ENCODE measurements around the gene MECP2.

Gene MECP2

DNA sequence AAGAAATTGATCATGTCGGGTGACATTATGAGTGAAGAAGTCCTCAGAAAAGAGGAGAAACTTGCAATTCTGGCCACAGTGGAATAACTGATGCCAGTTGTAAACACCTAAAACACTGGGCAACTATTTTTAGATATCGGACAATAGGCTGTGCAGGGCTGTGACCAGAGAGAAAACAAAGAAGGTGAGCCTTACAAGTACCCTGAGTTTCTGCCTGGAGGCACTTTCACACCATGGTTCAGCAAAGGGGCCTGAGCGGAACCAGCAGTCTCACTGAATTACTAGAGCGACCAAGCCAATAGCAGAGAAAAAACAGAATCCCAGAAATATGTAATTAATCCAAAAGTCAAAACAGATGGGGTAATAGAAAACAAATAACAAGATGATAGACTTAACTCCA lies 89.0 kb downstream of the MECP2 start:
- no peak for DNase-seq (ENCODE audit: low read depth in 1 of 2, low spot score in 1 of 2)
- TF ChIP-seq, protein P1, sequence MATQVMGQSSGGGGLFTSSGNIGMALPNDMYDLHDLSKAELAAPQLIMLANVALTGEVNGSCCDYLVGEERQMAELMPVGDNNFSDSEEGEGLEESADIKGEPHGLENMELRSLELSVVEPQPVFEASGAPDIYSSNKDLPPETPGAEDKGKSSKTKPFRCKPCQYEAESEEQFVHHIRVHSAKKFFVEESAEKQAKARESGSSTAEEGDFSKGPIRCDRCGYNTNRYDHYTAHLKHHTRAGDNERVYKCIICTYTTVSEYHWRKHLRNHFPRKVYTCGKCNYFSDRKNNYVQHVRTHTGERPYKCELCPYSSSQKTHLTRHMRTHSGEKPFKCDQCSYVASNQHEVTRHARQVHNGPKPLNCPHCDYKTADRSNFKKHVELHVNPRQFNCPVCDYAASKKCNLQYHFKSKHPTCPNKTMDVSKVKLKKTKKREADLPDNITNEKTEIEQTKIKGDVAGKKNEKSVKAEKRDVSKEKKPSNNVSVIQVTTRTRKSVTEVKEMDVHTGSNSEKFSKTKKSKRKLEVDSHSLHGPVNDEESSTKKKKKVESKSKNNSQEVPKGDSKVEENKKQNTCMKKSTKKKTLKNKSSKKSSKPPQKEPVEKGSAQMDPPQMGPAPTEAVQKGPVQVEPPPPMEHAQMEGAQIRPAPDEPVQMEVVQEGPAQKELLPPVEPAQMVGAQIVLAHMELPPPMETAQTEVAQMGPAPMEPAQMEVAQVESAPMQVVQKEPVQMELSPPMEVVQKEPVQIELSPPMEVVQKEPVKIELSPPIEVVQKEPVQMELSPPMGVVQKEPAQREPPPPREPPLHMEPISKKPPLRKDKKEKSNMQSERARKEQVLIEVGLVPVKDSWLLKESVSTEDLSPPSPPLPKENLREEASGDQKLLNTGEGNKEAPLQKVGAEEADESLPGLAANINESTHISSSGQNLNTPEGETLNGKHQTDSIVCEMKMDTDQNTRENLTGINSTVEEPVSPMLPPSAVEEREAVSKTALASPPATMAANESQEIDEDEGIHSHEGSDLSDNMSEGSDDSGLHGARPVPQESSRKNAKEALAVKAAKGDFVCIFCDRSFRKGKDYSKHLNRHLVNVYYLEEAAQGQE (IDR thresholded peaks at IDR 0.05; ENCODE audit: insufficient replicate concordance, low read depth) = no peak
- TF ChIP-seq CTCF (IDR thresholded peaks at IDR 0.05; ENCODE audit: insufficient read depth, low read length) = no peak
- TF ChIP-seq SPI1 (IDR thresholded peaks at IDR 0.05; ENCODE audit: borderline replicate concordance, low read depth) = no peak
- TF ChIP-seq GABPA (IDR thresholded peaks at IDR 0.05; ENCODE audit: low read depth) = no peak
- TF ChIP-seq POLR2AphosphoS5 (IDR thresholded peaks at IDR 0.05; ENCODE audit: low read depth) = no peak
- Histone ChIP-seq H3K4me3 (replicated peaks; ENCODE audit: insufficient read depth, low read length) (no peak overlapping the region), H3K27ac (replicated peaks) (peak overlapping the region; percentile 36), H3K27me3 (ENCODE audit: insufficient read depth, poor library complexity, severe bottlenecking) (no peaks in the 10 kb centered on the region)

DNA sequence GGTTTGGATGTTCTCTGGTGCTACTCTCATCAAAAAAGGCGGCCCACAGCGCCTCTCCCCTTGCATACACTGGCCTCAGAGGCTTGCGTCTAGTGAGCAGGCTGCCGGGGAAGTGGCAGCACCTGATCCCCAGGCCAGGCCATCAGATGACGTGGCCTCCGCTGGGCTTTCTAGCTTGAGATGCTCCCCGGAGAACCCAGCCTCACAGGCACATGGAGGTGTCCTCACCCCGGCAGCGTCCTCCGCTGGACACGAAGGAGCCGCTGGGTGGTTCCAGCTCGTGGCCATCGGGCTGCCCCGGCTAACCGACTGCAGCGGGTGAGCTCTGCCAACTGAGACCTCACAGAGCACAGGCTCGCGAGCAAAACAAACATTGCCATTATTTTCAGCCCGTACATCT lies 90.6 kb downstream of the MECP2 start:
- no peak overlapping the region for H3K4me3 ChIP-seq (replicated peaks; ENCODE audit: insufficient read depth, low read length)
- DNase-seq (ENCODE audit: low read depth in 1 of 2, low spot score in 1 of 2) = no peak
- TF ChIP-seq GABPA (IDR thresholded peaks at IDR 0.05; ENCODE audit: low read depth) (no peak), SPI1 (IDR thresholded peaks at IDR 0.05; ENCODE audit: borderline replicate concordance, low read depth) (no peak), POLR2AphosphoS5 (IDR thresholded peaks at IDR 0.05; ENCODE audit: low read depth) (no peak), CTCF (IDR thresholded peaks at IDR 0.05; ENCODE audit: insufficient read depth, low read length) (no peak)
- TF ChIP-seq, protein P1 (IDR thresholded peaks at IDR 0.05; ENCODE audit: insufficient replicate concordance, low read depth) = no peak
- no peaks in the 10 kb centered on the region for H3K27me3 ChIP-seq (ENCODE audit: insufficient read depth, poor library complexity, severe bottlenecking)
- no peak overlapping the region for H3K27ac ChIP-seq (replicated peaks)

GRCh38 chrX:154004315-154004714 lies 93.2 kb downstream of the MECP2 start:
- peak overlapping the region; percentile 94 for H3K27ac ChIP-seq (replicated peaks)
- TF ChIP-seq GABPA (IDR thresholded peaks at IDR 0.05; ENCODE audit: low read depth) (no peak), POLR2AphosphoS5 (IDR thresholded peaks at IDR 0.05; ENCODE audit: low read depth) (no peak), SPI1 (IDR thresholded peaks at IDR 0.05; ENCODE audit: borderline replicate concordance, low read depth) (no peak), CTCF (IDR thresholded peaks at IDR 0.05; ENCODE audit: insufficient read depth, low read length) (no peak)
- TF ChIP-seq, protein P1 (IDR thresholded peaks at IDR 0.05; ENCODE audit: insufficient replicate concordance, low read depth) = no peak
- no peak overlapping the region for H3K4me3 ChIP-seq (replicated peaks; ENCODE audit: insufficient read depth, low read length)
- DNase-seq (ENCODE audit: low read depth in 1 of 2, low spot score in 1 of 2) = no peak
- H3K27me3 ChIP-seq (ENCODE audit: insufficient read depth, poor library complexity, severe bottlenecking) = no peaks in the 10 kb centered on the region
